ENCODE results near the gene SYNJ2. TPM values are rescaled to one million over a fixed set of nuclear protein-coding genes. Genes with fewer than 3 reads are reported as not detected.

The SYNJ2 gene
- polyA plus RNA-seq, 1 donor from 2014 or later = 0.12 TPM

DNA sequence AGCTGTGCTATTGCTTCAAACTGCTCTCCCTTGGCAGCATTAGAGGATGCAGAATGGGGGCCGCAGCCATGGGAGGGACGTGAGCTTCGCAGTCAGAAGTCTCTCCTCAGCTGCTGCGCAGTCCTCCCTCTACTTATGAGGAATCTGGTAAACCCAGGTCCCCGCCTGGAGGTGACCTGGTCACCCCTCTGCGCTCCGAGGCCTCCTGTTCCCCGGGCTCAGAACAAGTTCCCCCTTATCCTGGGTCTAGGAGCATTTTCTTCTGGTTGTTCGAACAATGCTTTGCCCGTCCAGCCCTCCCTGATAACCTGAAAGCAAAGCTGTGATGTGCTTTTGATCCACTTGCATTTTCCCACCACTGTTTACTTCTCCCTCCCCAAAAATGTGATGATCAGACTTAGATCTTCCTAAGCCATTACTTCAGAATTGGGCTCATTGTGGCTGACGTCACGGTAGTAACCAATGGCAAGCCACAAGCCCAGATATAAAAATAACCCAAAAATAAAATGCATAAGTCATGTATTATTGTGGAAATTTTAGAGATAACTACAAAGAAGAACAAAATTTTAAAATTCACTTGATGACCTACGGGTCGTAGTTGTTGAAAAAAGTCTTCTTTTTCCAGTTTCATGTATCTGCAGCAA lies 105.7 kb downstream of the SYNJ2 start:
- H3K36me3 ChIP-seq (ENCODE audit: insufficient read depth, low read length) = no peaks in the 10 kb centered on the region
- no peak overlapping the region for H2AFZ ChIP-seq (ENCODE audit: low read depth, low read length)
- H4K20me1 ChIP-seq (ENCODE audit: insufficient read depth) = no peaks in the 10 kb centered on the region
- H3K4me2 ChIP-seq (ENCODE audit: low read length) = no peak overlapping the region
- H3K9me3 ChIP-seq (ENCODE audit: low read length) = no peaks in the 10 kb centered on the region
- H3K4me3 ChIP-seq (ENCODE audit: low read length) = no peak overlapping the region
- no peaks in the 10 kb centered on the region for H3K27me3 ChIP-seq (ENCODE audit: insufficient read depth, low read depth, low read length)
- no peak overlapping the region for H3K27ac ChIP-seq (ENCODE audit: low read length)
- TF ChIP-seq EP300 (conservative IDR thresholded peaks at IDR 0.05; ENCODE audit: poor library complexity, severe bottlenecking) (no peak), EZH2 (IDR thresholded peaks at IDR 0.05; ENCODE audit: borderline replicate concordance, insufficient read depth, low read length, poor library complexity, severe bottlenecking) (no peak), TAF1 (IDR thresholded peaks at IDR 0.05; ENCODE audit: low read depth) (no peak), SMC3 (conservative IDR thresholded peaks at IDR 0.05; ENCODE audit: poor library complexity) (no peak)
- no peaks in the 10 kb centered on the region for H3K79me2 ChIP-seq (replicated peaks; ENCODE audit: insufficient read depth, low read length)
- no peaks in the 10 kb centered on the region for H3K9me2 ChIP-seq (ENCODE audit: insufficient read depth, low read length)
- no peak overlapping the region for H3K9ac ChIP-seq (ENCODE audit: low read length)
- H3F3A ChIP-seq (ENCODE audit: insufficient read depth, low read length, poor library complexity, severe bottlenecking) = no peaks in the 10 kb centered on the region

GRCh38 chr6:158092806-158093205 lies 111.1 kb downstream of the SYNJ2 start:
- no peaks in the 10 kb centered on the region for H3F3A ChIP-seq (ENCODE audit: insufficient read depth, low read length, poor library complexity, severe bottlenecking)
- H3K79me2 ChIP-seq (replicated peaks; ENCODE audit: insufficient read depth, low read length) = no peaks in the 10 kb centered on the region
- H3K4me2 ChIP-seq (ENCODE audit: low read length) = no peak overlapping the region
- no peak overlapping the region for H3K4me3 ChIP-seq (ENCODE audit: low read length)
- no peak overlapping the region for H2AFZ ChIP-seq (ENCODE audit: low read depth, low read length)
- H3K36me3 ChIP-seq (ENCODE audit: insufficient read depth, low read length) = no peaks in the 10 kb centered on the region
- H3K9ac ChIP-seq (ENCODE audit: low read length) = no peak overlapping the region
- no peak for TF ChIP-seq RAD21 (conservative IDR thresholded peaks at IDR 0.05)
- no peak for TF ChIP-seq MXI1 (conservative IDR thresholded peaks at IDR 0.05; ENCODE audit: poor library complexity, severe bottlenecking)
- no peaks in the 10 kb centered on the region for H3K9me3 ChIP-seq (ENCODE audit: low read length)
- no peaks in the 10 kb centered on the region for H3K27me3 ChIP-seq (ENCODE audit: insufficient read depth, low read depth, low read length)
- no peaks in the 10 kb centered on the region for H4K20me1 ChIP-seq (ENCODE audit: insufficient read depth)
- H3K9me2 ChIP-seq (ENCODE audit: insufficient read depth, low read length) = no peaks in the 10 kb centered on the region
- H3K27ac ChIP-seq (ENCODE audit: low read length) = no peak overlapping the region

GRCh38 chr6:158095031-158095430 lies 113.4 kb downstream of the SYNJ2 start:
- Histone ChIP-seq H3K9me2 (ENCODE audit: insufficient read depth, low read length) (no peaks in the 10 kb centered on the region), H3K79me2 (replicated peaks; ENCODE audit: insufficient read depth, low read length) (no peaks in the 10 kb centered on the region), H3K27me3 (ENCODE audit: insufficient read depth, low read depth, low read length) (no peaks in the 10 kb centered on the region), H2AFZ (ENCODE audit: low read depth, low read length) (no peak overlapping the region), H3K9ac (ENCODE audit: low read length) (no peak overlapping the region), H3K36me3 (ENCODE audit: insufficient read depth, low read length) (no peaks in the 10 kb centered on the region), H3K4me2 (ENCODE audit: low read length) (no peak overlapping the region), H3K9me3 (ENCODE audit: low read length) (no peaks in the 10 kb centered on the region), H3K4me3 (ENCODE audit: low read length) (no peak overlapping the region), H3F3A (ENCODE audit: insufficient read depth, low read length, poor library complexity, severe bottlenecking) (no peaks in the 10 kb centered on the region), H3K27ac (ENCODE audit: low read length) (no peak overlapping the region), H4K20me1 (ENCODE audit: insufficient read depth) (no peaks in the 10 kb centered on the region)
- TF ChIP-seq RAD21 (conservative IDR thresholded peaks at IDR 0.05) = no peak
- TF ChIP-seq, protein P1, sequence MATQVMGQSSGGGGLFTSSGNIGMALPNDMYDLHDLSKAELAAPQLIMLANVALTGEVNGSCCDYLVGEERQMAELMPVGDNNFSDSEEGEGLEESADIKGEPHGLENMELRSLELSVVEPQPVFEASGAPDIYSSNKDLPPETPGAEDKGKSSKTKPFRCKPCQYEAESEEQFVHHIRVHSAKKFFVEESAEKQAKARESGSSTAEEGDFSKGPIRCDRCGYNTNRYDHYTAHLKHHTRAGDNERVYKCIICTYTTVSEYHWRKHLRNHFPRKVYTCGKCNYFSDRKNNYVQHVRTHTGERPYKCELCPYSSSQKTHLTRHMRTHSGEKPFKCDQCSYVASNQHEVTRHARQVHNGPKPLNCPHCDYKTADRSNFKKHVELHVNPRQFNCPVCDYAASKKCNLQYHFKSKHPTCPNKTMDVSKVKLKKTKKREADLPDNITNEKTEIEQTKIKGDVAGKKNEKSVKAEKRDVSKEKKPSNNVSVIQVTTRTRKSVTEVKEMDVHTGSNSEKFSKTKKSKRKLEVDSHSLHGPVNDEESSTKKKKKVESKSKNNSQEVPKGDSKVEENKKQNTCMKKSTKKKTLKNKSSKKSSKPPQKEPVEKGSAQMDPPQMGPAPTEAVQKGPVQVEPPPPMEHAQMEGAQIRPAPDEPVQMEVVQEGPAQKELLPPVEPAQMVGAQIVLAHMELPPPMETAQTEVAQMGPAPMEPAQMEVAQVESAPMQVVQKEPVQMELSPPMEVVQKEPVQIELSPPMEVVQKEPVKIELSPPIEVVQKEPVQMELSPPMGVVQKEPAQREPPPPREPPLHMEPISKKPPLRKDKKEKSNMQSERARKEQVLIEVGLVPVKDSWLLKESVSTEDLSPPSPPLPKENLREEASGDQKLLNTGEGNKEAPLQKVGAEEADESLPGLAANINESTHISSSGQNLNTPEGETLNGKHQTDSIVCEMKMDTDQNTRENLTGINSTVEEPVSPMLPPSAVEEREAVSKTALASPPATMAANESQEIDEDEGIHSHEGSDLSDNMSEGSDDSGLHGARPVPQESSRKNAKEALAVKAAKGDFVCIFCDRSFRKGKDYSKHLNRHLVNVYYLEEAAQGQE (IDR thresholded peaks at IDR 0.05; ENCODE audit: borderline replicate concordance) = no peak
- no peak for TF ChIP-seq TAF1 (IDR thresholded peaks at IDR 0.05; ENCODE audit: low read depth)
- TF ChIP-seq EZH2 (IDR thresholded peaks at IDR 0.05; ENCODE audit: borderline replicate concordance, insufficient read depth, low read length, poor library complexity, severe bottlenecking) = no peak
- no peak for TF ChIP-seq POLR2AphosphoS5 (IDR thresholded peaks at IDR 0.05)
- no peak for TF ChIP-seq SMC3 (conservative IDR thresholded peaks at IDR 0.05; ENCODE audit: poor library complexity)
- TF ChIP-seq CTCF (IDR thresholded peaks at IDR 0.05; ENCODE audit: poor library complexity, severe bottlenecking) = no peak
- TF ChIP-seq MXI1 (conservative IDR thresholded peaks at IDR 0.05; ENCODE audit: poor library complexity, severe bottlenecking) = no peak
- TF ChIP-seq EP300 (conservative IDR thresholded peaks at IDR 0.05; ENCODE audit: poor library complexity, severe bottlenecking) = no peak

All from neural cell (in vitro differentiated cells).